Keratinocyte (primary cell): ENCODE results near the gene KMT2E. TPM values are rescaled to one million over a fixed set of nuclear protein-coding genes. Genes with fewer than 3 reads are reported as not detected.

ENCODE experiments used
- DNase-seq: peaks from one replicate; pipeline ENCODE4 v3.0.0-alpha.2; 2011; ENCODE audit warnings: low read depth, missing footprints, low spot score
- FAIRE-seq: peaks from 2 replicates; lab custom pipeline; 2011; peaks lifted over from hg19 to GRCh38; lab: Jason Lieb, UNC
- H2AFZ ChIP-seq: 2 replicates; pipeline ENCODE4 v1.6.0; 2012; ENCODE audit warnings: low read length, control low read depth, inconsistent platforms; ENCODE audit not compliant: control insufficient read depth
- H3K27ac ChIP-seq: 2 replicates; pipeline ENCODE4 v1.5.1; 2011; ENCODE audit warnings: low read length; ENCODE audit not compliant: control insufficient read depth, insufficient read depth
- H3K27me3 ChIP-seq: 3 replicates; pipeline ENCODE4 v1.6.0; 2011; ENCODE audit warnings: low read length; ENCODE audit not compliant: control insufficient read depth, insufficient read depth; ENCODE audit errors: extremely low read depth
- H3K36me3 ChIP-seq, 2 experiments: 2 replicates in 1 of 2; 3 replicates in 1 of 2; pipeline ENCODE4 v1.5.1; 2011; ENCODE audit warnings: low read length in 2 of 2, mild to moderate bottlenecking in 1 of 2; ENCODE audit not compliant: control insufficient read depth in 2 of 2, insufficient read depth in 2 of 2; ENCODE audit errors: extremely low read depth in 1 of 2
- H3K4me1 ChIP-seq: 3 replicates; pipeline ENCODE4 v1.5.1; 2011; ENCODE audit warnings: low read length; ENCODE audit not compliant: control insufficient read depth, insufficient read depth; ENCODE audit errors: extremely low read depth
- H3K4me2 ChIP-seq: 3 replicates; pipeline ENCODE4 v1.6.0; 2011; ENCODE audit warnings: low read depth, low read length; ENCODE audit not compliant: control insufficient read depth, insufficient read depth; ENCODE audit errors: extremely low read depth
- H3K4me3 ChIP-seq, 3 experiments: fragments of 200-600 bp in 1 of 3; sonication (generic) in 1 of 3; 2 replicates in 2 of 3; 3 replicates in 1 of 3; pipeline ENCODE4 v1.5.1; 2011 to 2016; ENCODE audit warnings: low read length in 3 of 3, mild to moderate bottlenecking in 3 of 3, control low read depth in 2 of 3, inconsistent platforms in 1 of 3, low read depth in 1 of 3, mixed read lengths in 1 of 3, mixed run types in 1 of 3, moderate library complexity in 1 of 3; ENCODE audit not compliant: control insufficient read depth in 2 of 3, insufficient read depth in 2 of 3; ENCODE audit errors: extremely low read depth in 1 of 3
- H3K79me2 ChIP-seq: 2 replicates; pipeline ENCODE4 v1.6.0; 2012; ENCODE audit warnings: low read length; ENCODE audit not compliant: control insufficient read depth, insufficient read depth
- H3K9ac ChIP-seq: 3 replicates; pipeline ENCODE4 v1.6.0; 2011; ENCODE audit warnings: low read length; ENCODE audit not compliant: control insufficient read depth, insufficient read depth; ENCODE audit errors: extremely low read depth
- H3K9me1 ChIP-seq: 3 replicates; pipeline ENCODE4 v1.6.0; 2011; ENCODE audit warnings: low read length; ENCODE audit not compliant: control insufficient read depth, insufficient read depth; ENCODE audit errors: extremely low read depth
- H3K9me3 ChIP-seq: 2 replicates; pipeline ENCODE4 v1.5.1; 2012; ENCODE audit warnings: low read depth, low read length; ENCODE audit not compliant: control insufficient read depth
- H4K20me1 ChIP-seq: 3 replicates; pipeline ENCODE4 v1.6.0; 2011; ENCODE audit warnings: low read length; ENCODE audit not compliant: control insufficient read depth, insufficient read depth; ENCODE audit errors: extremely low read depth
- CTCF ChIP-seq, 3 experiments: IDR thresholded peaks in 1 of 3; conservative IDR thresholded peaks in 1 of 3; optimal IDR thresholded peaks in 1 of 3; 2 replicates in 2 of 3; 3 replicates in 1 of 3; pipeline versions ENCODE3 to v1.5.1; 2011; ENCODE audit warnings: low read length in 3 of 3, mild to moderate bottlenecking in 3 of 3, moderate library complexity in 2 of 3, control low read depth in 1 of 3, inconsistent platforms in 1 of 3; ENCODE audit not compliant: insufficient read depth in 2 of 3; ENCODE audit errors: extremely low read depth in 1 of 3
- EZH2 ChIP-seq: IDR thresholded peaks from one replicate; pipeline ENCODE4 v1.6.1; 2012; ENCODE audit warnings: inconsistent platforms, mild to moderate bottlenecking, low read length, moderate library complexity
- dilution Hi-C: fragments of 300-500 bp; cut with MboI; formaldehyde crosslinking; loops from one replicate; pipeline ENCODE4 v1.7.0; 2020; ENCODE audit warnings: low sequenced_read_pairs; ENCODE audit not compliant: extremely low pct_ligation_motif_present
- polyA plus RNA-seq, 5 experiments: library from polyadenylated mRNA; depleted of rRNA in 3 of 5; stranded (reverse) in 3 of 5; stranded (forward) in 1 of 5; unstranded in 1 of 5; fragments of >200 nt; gene quantifications; 1 replicate in 1 of 5; 2 replicates in 3 of 5; 3 replicates in 1 of 5; pipeline versions ENCODE4 v1.2.1 to v1.2.3, GENCODE V29; 2011 to 2012; ENCODE audit warnings: missing spikeins in 2 of 5, low read depth in 1 of 5, low replicate concordance in 1 of 5

KMT2E gene
- polyA plus RNA-seq, 1 donor (not counting 4 experiments of a cell fraction or from before 2014, with no cell fraction given): 12.9 TPM

- Histone ChIP-seq H3K4me3 (no peak overlapping the region), H3K9me3 (no peaks in the 10 kb centered on the region), H2AFZ (no peak overlapping the region), H3K9me1 (no peaks in the 10 kb centered on the region), H3K79me2 (no peaks in the 10 kb centered on the region), H3K36me3 (peaks cover 12 to 14% of the 10 kb centered on the region in 2 experiments), H3K9ac (no peak overlapping the region), H3K27me3 (no peaks in the 10 kb centered on the region), H3K4me2 (no peak overlapping the region), H4K20me1 (no peaks in the 10 kb centered on the region), H3K4me1 (no peaks in the 10 kb centered on the region), H3K27ac (no peak overlapping the region)
- FAIRE-seq (no peak), DNase-seq (no peak)
- TF ChIP-seq CTCF (optimal IDR thresholded peaks at IDR 0.05 in 1 of 3, IDR thresholded peaks at IDR 0.05 in 1 of 3, conservative IDR thresholded peaks at IDR 0.05 in 1 of 3; ENCODE audit: extremely low read depth in 1 of 3, insufficient read depth in 2 of 3, low read length in 3 of 3): no peak
- no peak for TF ChIP-seq EZH2
- dilution Hi-C loops: no loop called here
Observed at GRCh38 chr7:105161366-105161765, 147.4 kb downstream of the KMT2E start.
